Adrenal gland (tissue), 5 donors: ENCODE measurements around the gene ARHGEF38.

Source experiments
- CTCF ChIP-seq, 6 experiments: fragments of 450-650 bp in 4 of 6; fragments of 200-600 bp in 2 of 6; sonication (generic) in 1 of 6; IDR thresholded peaks; 1 replicate in 5 of 6; 2 replicates in 1 of 6; pipeline versions ENCODE4 v1.5.1 to v1.8.0; 2016 to 2021; ENCODE audit warnings: antibody characterized with exemption in 6 of 6, mild to moderate bottlenecking in 2 of 6, moderate library complexity in 1 of 6
- POLR2A ChIP-seq, 2 donors: fragments of 450-650 bp; IDR thresholded peaks; one replicate each; pipeline ENCODE4 v1.6.1; 2017; ENCODE audit warnings: antibody characterized with exemption in 2 of 2, mild to moderate bottlenecking in 2 of 2, moderate library complexity in 1 of 2
- donor health status: DM: no; HTN: no; CAD: no.

- no peak for TF ChIP-seq CTCF (IDR thresholded peaks at IDR 0.05)
- no peak for TF ChIP-seq POLR2A (IDR thresholded peaks at IDR 0.05)
Measured at GRCh38 chr4:105679186-105679585, 126.8 kb downstream of the ARHGEF38 start.
